Natural killer cell treated with Interleukin-12 subunit alpha and Interleukin-12 subunit beta and Interleukin-15 and Interleukin-18, amount 100 ng/mL, for 72 hours (primary cell): Measurements from ENCODE around the gene SIT1. TPM values are rescaled to one million over a fixed set of nuclear protein-coding genes. Genes with fewer than 3 reads are reported as not detected.
A peak's percentile ranks its signal among the peaks of the same experiment; 100 is the strongest.

Experiments used
- ATAC-seq, 2 donors: fragments of 150-1000 bp; cut with Tn5 transposase in 1 of 2; sonication (Bioruptor Pico), chemical (Tn5 transposase) in 1 of 2; 2 replicates each; pipeline ENCODE4 v1.10.0; 2021
- DNase-seq: peaks from one replicate; pipeline ENCODE4 v3.0.0; 2022; ENCODE audit warnings: low spot score
- H3K27ac Mint-ChIP-seq, 2 donors: 1 replicate in 1 of 2; 2 replicates in 1 of 2; pipeline ENCODE4 v1.8.0; 2022; ENCODE audit warnings: mixed read lengths in 2 of 2, mild to moderate bottlenecking in 1 of 2, moderate library complexity in 1 of 2
- H3K27me3 Mint-ChIP-seq, 2 donors: 1 replicate in 1 of 2; 2 replicates in 1 of 2; pipeline ENCODE4 v1.8.0; 2022; ENCODE audit warnings: mixed read lengths in 2 of 2
- H3K36me3 Mint-ChIP-seq: one replicate; pipeline ENCODE4 v1.8.0; 2022; ENCODE audit warnings: mixed read lengths
- H3K4me1 Mint-ChIP-seq, 2 donors: 1 replicate in 1 of 2; 2 replicates in 1 of 2; pipeline ENCODE4 v1.8.0; 2022; ENCODE audit warnings: low read depth in 2 of 2, mixed read lengths in 2 of 2, mild to moderate bottlenecking in 1 of 2
- H3K4me3 Mint-ChIP-seq: one replicate; pipeline ENCODE4 v1.8.0; 2022; ENCODE audit warnings: mixed read lengths
- H3K9me3 Mint-ChIP-seq: 2 replicates; pipeline ENCODE4 v1.8.0; 2022; ENCODE audit warnings: mixed read lengths
- total RNA-seq, 2 donors: library from RNA; stranded (reverse); gene quantifications; one replicate each; pipeline ENCODE4 v1.2.3, GENCODE V29; 2022

Gene SIT1
- total RNA-seq, 2 donors from 2014 or later: 3.5 to 7.1 TPM

DNA sequence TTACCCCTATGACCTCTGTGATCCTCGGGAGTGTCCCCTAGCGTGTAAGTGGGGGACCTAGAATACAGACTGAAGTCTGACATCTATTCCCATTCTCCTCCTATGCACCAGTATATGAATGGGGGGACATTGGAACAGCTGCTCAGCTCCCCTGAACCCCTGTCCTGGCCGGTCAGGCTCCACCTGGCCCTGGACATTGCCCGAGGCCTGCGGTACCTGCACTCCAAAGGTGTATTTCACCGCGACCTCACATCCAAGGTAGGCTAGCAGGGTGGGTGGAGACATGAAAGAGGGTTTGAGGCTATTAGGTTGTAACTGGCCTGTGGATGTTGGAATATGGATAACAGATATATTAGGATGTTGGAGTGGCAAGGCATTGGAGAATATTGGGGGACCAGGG is 44.0 kb downstream of the SIT1 start:
- peaks cover 41 to 49% of the 10 kb centered on the region in 2 donors for H3K4me1 Mint-ChIP-seq
- DNase-seq (no peak), ATAC-seq (no peak)
- H3K9me3 Mint-ChIP-seq: no peaks in the 10 kb centered on the region
- H3K27me3 Mint-ChIP-seq: no peaks in the 10 kb centered on the region
- H3K27ac Mint-ChIP-seq: peak overlapping the region in 1 of 2 donors; percentile 40
- peak overlapping the region; percentile 45 for H3K4me3 Mint-ChIP-seq
- H3K36me3 Mint-ChIP-seq: no peaks in the 10 kb centered on the region

DNA sequence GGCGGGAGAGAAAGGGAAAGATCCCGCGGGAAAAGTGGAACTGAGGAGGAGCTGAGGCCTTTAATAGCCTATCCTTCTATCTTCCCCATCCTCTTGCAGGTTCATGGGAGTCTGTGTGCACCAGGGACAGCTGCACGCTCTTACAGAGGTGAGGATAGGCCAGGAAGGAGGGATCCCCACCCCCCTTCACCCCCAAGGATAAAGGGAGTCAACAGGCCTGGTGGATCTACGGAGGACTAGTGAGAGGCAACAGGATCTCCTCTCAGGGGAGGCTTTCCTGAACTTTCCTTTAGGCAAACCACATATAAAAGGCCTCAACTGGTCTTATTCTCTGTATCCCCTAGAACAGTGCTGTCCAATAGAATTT is 44.6 kb downstream of the SIT1 start:
- no peak for DNase-seq
- ATAC-seq: no peak
- Mint-ChIP-seq H3K4me3 (peak overlapping the region; percentile 77), H3K9me3 (no peaks in the 10 kb centered on the region), H3K27ac (no peak overlapping the region), H3K4me1 (peaks cover 35 to 43% of the 10 kb centered on the region in 2 donors), H3K36me3 (no peaks in the 10 kb centered on the region), H3K27me3 (no peaks in the 10 kb centered on the region)

DNA sequence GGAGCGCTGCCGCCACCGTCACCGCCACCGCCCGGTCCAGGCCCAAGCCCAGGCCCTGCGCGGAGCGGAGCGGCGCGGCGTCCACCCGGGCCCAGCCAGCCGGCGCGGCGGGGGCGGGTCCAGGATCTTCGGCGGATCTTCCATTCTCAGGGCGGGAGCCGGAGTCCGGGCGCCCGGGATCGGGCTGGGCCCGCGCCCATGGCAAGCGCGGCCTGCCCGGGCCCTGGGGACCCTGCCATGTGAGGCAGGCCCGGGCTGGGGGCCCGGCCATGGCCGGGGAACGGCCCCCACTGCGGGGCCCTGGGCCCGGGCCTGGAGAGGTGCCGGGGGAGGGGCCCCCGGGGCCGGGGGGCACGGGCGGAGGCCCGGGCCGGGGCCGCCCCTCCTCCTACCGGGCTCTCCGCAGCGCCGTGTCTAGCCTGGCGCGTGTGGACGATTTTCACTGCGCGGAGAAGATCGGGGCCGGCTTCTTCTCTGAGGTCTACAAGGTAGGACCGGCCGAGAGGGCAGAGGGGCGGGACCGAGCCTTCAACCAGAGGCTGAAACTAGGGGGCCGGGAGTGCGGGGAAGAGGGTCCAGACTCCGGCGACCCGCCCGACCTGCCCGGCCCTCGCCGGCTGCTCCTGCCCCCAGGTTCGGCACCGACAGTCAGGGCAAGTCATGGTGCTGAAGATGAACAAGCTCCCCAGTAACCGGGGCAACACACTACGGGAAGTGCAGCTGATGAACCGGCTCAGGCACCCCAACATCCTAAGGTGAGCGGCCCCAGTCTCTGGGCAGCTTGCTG is 45.2 kb downstream of the SIT1 start:
- H3K27ac Mint-ChIP-seq: no peak overlapping the region

DNA sequence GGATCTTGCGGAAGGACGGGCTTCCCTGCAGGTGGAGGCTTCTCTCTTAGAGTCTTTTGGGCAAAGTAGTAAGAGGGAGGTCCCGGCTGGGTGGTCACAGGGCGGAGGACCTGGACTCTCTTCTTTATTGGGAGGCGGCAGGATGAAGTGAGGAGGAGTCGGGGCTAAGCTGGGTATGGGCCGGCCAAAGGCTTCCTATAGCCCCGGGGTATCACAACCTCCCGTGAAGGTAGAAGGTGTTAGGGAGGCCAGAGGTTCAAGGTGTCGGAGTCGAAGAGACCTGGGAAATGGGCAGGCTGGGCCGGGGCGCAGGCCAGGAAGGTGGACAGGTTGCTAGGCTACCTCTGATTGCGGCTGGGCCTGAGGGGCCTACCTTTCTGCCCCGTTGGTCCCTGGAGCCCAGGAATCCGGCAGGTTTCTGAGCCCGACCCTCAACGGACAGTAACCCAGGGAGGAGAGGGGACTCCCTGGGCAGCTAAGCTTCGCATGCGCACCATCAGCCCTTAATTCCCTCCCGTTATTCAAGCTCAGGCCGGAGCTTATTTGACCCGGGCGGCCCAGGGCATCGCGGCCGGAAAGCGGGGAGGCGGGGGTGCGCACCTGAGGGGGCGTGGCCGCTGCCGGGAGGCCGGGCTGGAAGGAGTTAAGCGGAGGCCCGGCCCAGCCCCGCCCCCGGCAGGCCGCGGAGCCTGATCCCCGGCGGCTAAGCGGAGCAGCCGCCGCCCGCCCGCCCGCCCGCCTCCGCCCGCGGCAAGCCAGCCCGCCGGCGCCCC is 46.0 kb downstream of the SIT1 start, which contains the start of gene TESK1:
Gene TESK1 (plus strand): TSS at position 685 of the 773 bp plus-strand sequence. CDS start 358 bp downstream, outside the sequence.
- peak within 1 kb of the TSS; percentile 97 for H3K4me3 Mint-ChIP-seq
- no peaks in the 10 kb centered on the region for H3K27me3 Mint-ChIP-seq
- H3K36me3 Mint-ChIP-seq: no peaks in the 10 kb centered on the region
- ATAC-seq: peak; percentile 64 to 74
- H3K4me1 Mint-ChIP-seq: peaks cover 31 to 43% of the 10 kb centered on the region in 2 donors
- DNase-seq: peak; percentile 93
- peak within 1 kb of the TSS; percentile 97 to 99 for H3K27ac Mint-ChIP-seq
- H3K9me3 Mint-ChIP-seq: no peaks in the 10 kb centered on the region

More for the DNA sequence above, 45.2 kb downstream of the SIT1 start:
- peak overlapping the region; percentile 77 for H3K4me3 Mint-ChIP-seq
- no peaks in the 10 kb centered on the region for H3K9me3 Mint-ChIP-seq
- H3K4me1 Mint-ChIP-seq: peaks cover 33 to 43% of the 10 kb centered on the region in 2 donors
- H3K36me3 Mint-ChIP-seq: no peaks in the 10 kb centered on the region
- DNase-seq (no peak), ATAC-seq (peak in 1 of 2 donors; percentile 3)
- H3K27me3 Mint-ChIP-seq: no peaks in the 10 kb centered on the region

DNA sequence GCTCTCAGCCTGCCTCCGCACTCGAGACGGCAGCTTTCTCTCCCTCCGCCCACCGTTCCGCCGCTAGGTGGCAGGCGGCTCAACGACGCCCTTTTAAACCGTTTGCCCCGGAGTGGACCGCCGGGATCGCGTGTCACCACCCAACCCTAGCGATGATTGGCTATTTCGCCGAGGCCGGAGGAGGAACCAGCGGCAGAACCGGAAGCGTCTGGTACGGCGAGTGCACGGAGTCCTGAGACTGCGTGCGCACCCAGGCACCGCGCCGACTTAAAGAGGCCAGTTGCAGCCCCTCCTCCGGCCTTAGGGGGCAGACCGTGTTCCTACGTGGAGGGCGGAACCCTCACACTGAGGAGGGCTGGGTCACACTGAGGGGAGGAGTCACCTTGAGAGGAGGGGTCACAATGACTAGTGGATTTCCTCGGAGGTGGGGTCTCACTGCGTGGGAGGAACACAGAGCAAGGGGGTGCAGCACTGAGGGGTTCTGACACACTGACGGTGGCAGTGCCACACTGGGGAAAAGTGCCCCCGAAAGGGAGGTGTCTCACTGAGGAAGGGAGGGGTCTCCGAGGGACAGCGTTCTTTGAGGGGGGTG is 46.6 kb downstream of the SIT1 start:
- peak; percentile 96 for ATAC-seq
- peaks cover 31 to 43% of the 10 kb centered on the region in 2 donors for H3K4me1 Mint-ChIP-seq
- peak overlapping the region; percentile 97 to 99 for H3K27ac Mint-ChIP-seq
- H3K27me3 Mint-ChIP-seq: no peaks in the 10 kb centered on the region
- peak overlapping the region; percentile 97 for H3K4me3 Mint-ChIP-seq
- H3K9me3 Mint-ChIP-seq: no peaks in the 10 kb centered on the region
- DNase-seq: peak; percentile 100
- no peaks in the 10 kb centered on the region for H3K36me3 Mint-ChIP-seq

DNA sequence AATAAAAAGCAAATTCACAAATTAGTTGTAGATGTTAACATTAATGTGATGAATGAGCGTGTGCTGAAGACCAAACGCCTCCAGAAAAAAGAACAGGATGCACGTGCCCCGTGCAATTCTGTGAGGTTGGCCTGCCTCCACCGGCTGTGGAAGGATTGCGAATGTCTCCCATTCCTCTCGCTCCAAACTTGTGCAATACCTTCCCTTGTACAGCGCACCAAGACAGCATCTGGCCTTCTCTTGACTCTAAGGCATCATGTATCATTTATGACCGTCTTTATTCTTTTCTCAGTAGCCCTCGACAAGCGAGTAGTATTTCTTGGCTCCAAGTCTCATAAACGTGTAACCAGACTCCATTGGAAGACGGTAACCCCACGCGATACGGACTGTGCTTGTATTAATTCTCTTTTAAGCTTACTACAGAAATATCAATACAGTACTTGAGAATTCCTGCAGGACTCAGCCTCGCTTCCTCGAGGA is 47.2 kb downstream of the SIT1 start:
- Mint-ChIP-seq H3K4me3 (peak overlapping the region; percentile 97), H3K9me3 (no peaks in the 10 kb centered on the region), H3K27ac (peak overlapping the region; percentile 97 to 99), H3K36me3 (no peaks in the 10 kb centered on the region), H3K4me1 (peaks cover 31 to 43% of the 10 kb centered on the region in 2 donors), H3K27me3 (no peaks in the 10 kb centered on the region)
- ATAC-seq: no peak
- no peak for DNase-seq

DNA sequence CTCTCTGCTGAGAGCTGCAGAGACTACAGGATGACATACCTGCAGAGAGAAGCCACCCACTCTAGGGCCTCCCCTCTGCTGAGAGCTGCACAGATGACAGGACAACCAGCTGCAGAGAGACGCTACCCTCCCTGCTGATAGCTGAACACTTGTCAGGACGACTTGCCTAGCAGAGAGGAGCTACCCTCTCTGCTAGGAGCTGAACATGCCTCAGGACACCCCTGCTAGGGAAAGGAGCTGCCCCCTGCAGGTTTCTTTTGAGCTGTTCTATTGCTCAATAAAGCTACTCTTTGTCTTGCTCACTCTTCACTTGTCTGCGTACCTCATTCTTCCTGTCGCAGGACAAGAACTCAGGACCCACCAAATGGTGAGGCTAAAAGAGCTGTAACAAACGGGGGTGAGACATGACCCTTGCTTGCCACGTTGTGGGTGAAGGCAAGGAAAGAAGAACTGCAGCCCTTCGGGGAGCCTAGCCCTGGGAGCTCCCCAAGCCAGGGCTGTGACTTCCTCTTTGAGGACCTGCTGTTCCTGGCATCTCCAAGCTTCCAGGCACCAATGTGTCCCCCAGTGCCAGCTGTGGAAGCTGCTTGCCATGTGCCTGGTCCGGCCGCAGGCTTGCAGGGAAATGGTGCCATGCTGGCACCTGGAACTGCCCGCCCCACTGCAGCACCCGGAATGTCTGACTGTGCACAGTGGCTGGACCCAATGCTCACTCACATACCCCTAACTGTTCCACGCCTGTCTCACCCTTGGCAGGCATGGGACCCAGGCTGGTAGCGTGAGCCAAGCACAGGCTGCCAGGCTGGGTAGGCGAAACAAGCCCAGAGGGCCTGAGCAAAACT is 50.7 kb downstream of the SIT1 start:
- no peaks in the 10 kb centered on the region for H3K27me3 Mint-ChIP-seq

More for the DNA sequence above, 50.7 kb downstream of the SIT1 start:
- H3K4me3 Mint-ChIP-seq: no peak overlapping the region
- ATAC-seq (no peak), DNase-seq (no peak)
- no peaks in the 10 kb centered on the region for H3K9me3 Mint-ChIP-seq
- H3K4me1 Mint-ChIP-seq: peaks cover 19 to 23% of the 10 kb centered on the region in 2 donors
- H3K27ac Mint-ChIP-seq: no peak overlapping the region
- no peaks in the 10 kb centered on the region for H3K36me3 Mint-ChIP-seq

Other genes with a start within 250 kb of the SIT1 start
- 1 to 10 TPM; 5.6 to 8.3 TPM for gene RUSC2, start 160.8 kb downstream of the SIT1 start, total RNA-seq
- 10 to 100 TPM; 41.4 to 43.3 TPM for gene TESK1, start 45.7 kb downstream of the SIT1 start, total RNA-seq
- 1 to 10 TPM; 7.0 to 8.8 TPM for gene CD72, start 32.5 kb downstream of the SIT1 start, total RNA-seq
- gene RMRP, start 7.1 kb upstream of the SIT1 start, total RNA-seq: 1,000 to 10,000 TPM; 3,856 to 4,437 TPM
- gene CCDC107, start 7.4 kb upstream of the SIT1 start, total RNA-seq: 10 to 100 TPM; 12.0 to 21.5 TPM
- gene ARHGEF39, start 14.3 kb upstream of the SIT1 start, total RNA-seq: 10 to 100 TPM in 1 of 2 donors, 1 to 10 TPM in 1; 4.6 to 14.2 TPM
- not detected for gene CA9, start 23.0 kb upstream of the SIT1 start, total RNA-seq
- 1 to 10 TPM; 1.4 to 5.9 TPM for gene TPM2, start 39.0 kb upstream of the SIT1 start, total RNA-seq
- gene TLN1, start 81.3 kb upstream of the SIT1 start, total RNA-seq: 100 to 1,000 TPM; 490 to 539 TPM
- gene CREB3, start 81.7 kb upstream of the SIT1 start, total RNA-seq: 10 to 100 TPM; 29.4 to 35.7 TPM
- 10 to 100 TPM; 68.4 to 81.4 TPM for gene GBA2, start 98.3 kb upstream of the SIT1 start, total RNA-seq
- 10 to 100 TPM; 17.9 to 19.6 TPM for gene RGP1, start 98.4 kb upstream of the SIT1 start, total RNA-seq
- gene MSMP, start 103.3 kb upstream of the SIT1 start, total RNA-seq: not detected
- 10 to 100 TPM in 1 of 2 donors, 1 to 10 TPM in 1; 5.0 to 11.3 TPM for gene NPR2, start 140.7 kb upstream of the SIT1 start, total RNA-seq
- gene SPAG8, start 161.3 kb upstream of the SIT1 start, total RNA-seq: 1 to 10 TPM in 1 of 2 donors, under 1 TPM in 1; 0.19 to 1.6 TPM
- gene HINT2, start 164.1 kb upstream of the SIT1 start, total RNA-seq: 10 to 100 TPM; 40.8 to 46.8 TPM
- not detected for gene FAM221B, start 177.8 kb upstream of the SIT1 start, total RNA-seq
- 1 to 10 TPM; 1.8 TPM for gene TMEM8B, start 178.3 kb upstream of the SIT1 start, total RNA-seq
- gene OR13J1, start 219.5 kb upstream of the SIT1 start, total RNA-seq: not detected